AG04449 (cell line): ENCODE data around the gene GLT6D1.
"Not testable (repeated sequence)": the region's sequence is repeated elsewhere in the genome, so short reads cannot be mapped to it uniquely, and the experiment has no call there.

Source experiments
- CTCF ChIA-PET: fragments of 350-600 bp; formaldehyde crosslinking; extraction: SDS; loops from one replicate; lab custom pipeline; 2021; ENCODE audit warnings: antibody characterized with exemption; lab: Yijun Ruan, JAX
- POLR2A ChIA-PET: fragments of 400-600, 350-600 bp; formaldehyde crosslinking; extraction: SDS; loops from one replicate; lab custom pipeline; 2020; ENCODE audit warnings: antibody characterized with exemption, inconsistent platforms; lab: Yijun Ruan, JAX
- DNase-seq: peaks from one replicate; pipeline ENCODE4 v3.0.0-alpha.2; 2010; ENCODE audit warnings: low read depth, low spot score
- H3K4me3 ChIP-seq: 2 replicates; pipeline ENCODE4 v1.5.1; 2011; ENCODE audit warnings: low read depth, mild to moderate bottlenecking, control low read depth, low read length
- TF ChIP-seq, protein P1 (sequence below): IDR thresholded peaks from one replicate; pipeline ENCODE4 v1.5.1; 2011; ENCODE audit warnings: mild to moderate bottlenecking, moderate library complexity, low read length, control low read depth, inconsistent platforms; ENCODE audit not compliant: insufficient read depth; ENCODE audit errors: missing control alignments

Gene GLT6D1

DNA sequence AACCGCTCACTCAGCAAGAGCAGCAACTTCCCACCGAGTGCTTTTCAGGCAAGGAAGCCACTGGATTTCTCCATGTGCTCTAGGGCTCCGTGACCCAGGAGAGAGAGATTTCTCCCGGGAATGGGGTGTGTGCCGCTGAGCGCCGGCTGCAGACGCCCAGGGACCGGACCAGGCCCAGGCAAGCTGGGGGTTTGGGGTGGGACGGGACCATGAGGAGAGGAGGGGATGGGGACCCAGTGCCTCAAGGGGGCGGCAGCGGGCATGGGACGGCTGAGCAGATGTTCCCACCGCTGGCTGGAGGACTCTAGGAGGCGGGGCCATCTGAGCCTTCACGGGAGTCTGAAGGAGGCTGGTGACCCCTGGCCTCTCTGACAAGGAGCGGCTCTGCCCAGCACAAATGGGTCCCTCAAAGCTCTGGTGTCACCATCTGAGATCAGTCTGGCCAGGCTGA is 32.3 kb upstream of the GLT6D1 start:
- no peak for DNase-seq
- TF ChIP-seq, protein P1, sequence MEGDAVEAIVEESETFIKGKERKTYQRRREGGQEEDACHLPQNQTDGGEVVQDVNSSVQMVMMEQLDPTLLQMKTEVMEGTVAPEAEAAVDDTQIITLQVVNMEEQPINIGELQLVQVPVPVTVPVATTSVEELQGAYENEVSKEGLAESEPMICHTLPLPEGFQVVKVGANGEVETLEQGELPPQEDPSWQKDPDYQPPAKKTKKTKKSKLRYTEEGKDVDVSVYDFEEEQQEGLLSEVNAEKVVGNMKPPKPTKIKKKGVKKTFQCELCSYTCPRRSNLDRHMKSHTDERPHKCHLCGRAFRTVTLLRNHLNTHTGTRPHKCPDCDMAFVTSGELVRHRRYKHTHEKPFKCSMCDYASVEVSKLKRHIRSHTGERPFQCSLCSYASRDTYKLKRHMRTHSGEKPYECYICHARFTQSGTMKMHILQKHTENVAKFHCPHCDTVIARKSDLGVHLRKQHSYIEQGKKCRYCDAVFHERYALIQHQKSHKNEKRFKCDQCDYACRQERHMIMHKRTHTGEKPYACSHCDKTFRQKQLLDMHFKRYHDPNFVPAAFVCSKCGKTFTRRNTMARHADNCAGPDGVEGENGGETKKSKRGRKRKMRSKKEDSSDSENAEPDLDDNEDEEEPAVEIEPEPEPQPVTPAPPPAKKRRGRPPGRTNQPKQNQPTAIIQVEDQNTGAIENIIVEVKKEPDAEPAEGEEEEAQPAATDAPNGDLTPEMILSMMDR, result no peak
- ChIA-PET POLR2A (no interaction called here), CTCF (no interaction called here)
- H3K4me3 ChIP-seq, result no peak overlapping the region

DNA sequence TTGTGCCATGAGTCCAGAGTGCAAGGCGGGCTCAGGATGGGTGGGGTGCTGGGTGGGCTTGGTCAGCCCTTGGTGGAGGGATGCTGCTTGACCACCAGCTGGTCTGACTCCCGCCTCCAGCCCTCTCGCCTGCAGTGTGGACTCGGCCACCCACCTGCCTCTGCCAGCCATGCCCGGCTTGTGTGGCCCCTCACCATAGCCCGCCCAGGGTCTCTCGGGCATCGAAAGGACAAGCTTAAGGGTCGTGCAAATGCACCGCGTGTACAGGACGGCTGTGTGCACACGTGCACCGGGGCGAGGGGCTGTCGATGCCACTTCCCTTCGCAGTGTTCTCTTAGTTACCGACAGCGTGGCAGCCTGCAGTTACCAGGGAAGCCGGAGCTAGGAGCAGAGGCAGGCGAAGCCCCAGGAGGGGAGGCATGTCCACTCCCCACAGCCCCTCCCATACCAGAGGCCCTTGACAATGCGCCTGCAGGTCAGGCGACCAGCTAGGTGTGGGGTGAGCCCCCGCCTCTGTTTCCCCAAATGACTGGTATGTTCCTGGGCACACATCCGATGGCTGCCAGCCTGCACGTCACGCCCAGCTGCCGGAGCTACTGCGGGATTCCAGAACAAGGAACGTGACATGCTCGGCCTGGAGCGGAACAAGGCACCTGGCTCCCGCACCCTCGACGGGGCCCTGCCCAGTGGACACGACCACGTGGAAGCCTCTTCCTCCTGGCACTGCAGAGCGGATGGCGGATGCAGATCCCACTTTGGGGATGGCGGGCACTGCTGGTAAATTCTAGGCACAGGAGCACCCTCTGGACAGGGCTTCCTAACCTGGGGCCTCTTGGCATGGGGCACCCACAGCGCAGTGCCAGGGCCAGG is 31.6 kb upstream of the GLT6D1 start:
- POLR2A ChIA-PET, result no interaction called here
- H3K4me3 ChIP-seq, result no peak overlapping the region
- CTCF ChIA-PET, result no interaction called here
- DNase-seq, result no peak
- TF ChIP-seq, protein P1, result no peak

DNA sequence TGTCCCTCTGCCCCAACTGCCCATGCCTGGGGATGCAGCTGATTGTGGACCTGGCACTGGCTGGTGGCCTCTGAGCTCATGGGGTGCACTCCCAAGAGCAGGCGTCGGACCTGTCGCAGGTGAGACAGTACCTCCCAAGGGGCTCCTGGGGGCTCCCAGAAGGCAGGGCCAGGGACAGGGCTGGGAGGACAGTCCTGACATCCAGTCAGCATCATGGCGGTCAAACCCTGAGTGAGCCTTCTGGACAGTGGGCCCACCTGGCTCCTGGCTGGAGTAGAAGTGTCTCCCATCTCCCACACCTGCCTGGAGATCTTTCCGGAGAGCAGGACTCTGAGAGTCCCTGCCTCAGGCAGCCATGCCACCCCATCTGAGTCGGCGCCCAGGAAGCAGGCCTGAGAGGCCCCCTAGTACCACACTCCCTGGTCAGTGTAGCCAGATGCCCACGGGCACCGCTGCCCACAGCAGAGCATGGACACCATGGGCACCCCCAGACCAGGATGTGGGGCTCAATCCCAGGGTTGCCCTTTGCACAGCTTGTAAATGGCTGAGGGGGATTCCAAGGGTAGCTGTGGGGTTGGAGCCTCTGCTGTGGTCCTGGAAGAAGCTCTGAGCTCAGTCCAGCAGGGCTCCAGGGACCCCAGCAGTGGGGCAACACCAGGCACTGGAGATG is 30.4 kb upstream of the GLT6D1 start:
- DNase-seq, result no peak
- CTCF ChIA-PET, result no interaction called here
- TF ChIP-seq, protein P1, result no peak
- POLR2A ChIA-PET, result no interaction called here
- no peak overlapping the region for H3K4me3 ChIP-seq

DNA sequence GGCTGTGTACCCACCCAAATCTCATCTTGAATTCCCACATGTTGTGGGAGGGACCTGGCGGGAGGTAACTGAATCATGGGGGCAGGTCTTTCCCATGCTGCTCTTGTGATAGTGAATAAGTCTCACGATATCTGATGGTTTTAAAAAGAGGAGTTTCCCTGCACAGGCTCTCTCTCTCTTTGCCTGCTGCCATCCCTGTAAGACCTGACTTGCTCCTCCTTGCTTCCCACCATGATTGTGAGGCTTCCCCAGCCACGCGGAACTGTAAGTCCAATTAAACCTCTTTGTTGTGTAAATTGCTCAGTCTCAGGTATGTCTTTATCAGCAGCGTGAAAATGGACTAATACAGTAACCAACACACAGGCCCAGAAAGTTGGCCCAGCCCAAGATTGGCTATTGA is 29.7 kb upstream of the GLT6D1 start:
- DNase-seq, POLR2A ChIA-PET, CTCF ChIA-PET, H3K4me3 ChIP-seq: not testable (repeated sequence)

DNA sequence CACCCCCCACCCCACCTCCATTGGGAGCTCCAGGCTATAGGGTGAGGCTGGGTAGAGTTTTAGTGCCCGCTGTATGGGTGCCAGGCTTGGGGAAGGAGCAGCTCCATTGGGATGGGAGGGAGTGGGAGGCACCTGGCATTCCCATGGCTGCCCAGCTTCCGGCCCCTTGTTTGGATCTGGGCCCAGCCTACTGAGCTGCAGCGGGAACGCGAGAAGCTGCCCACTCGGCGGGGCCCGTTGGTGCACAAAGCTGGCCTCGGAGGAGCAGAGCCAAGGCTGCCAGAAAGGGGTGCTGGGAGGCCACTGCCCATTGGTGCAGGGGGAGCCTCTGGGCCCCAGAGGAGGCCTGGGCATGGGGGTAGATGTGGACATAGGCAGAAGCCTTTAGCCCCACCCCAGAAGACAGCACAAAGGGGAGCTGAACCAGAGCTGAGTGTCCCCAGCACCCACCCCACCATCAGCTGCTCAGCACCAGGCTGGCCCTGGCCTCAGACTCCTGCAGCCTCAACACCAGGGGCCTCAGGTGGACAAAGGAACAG is 28.2 kb upstream of the GLT6D1 start:
- ChIA-PET CTCF (no interaction called here), POLR2A (no interaction called here)
- DNase-seq, result no peak
- TF ChIP-seq, protein P1, result no peak
- no peak overlapping the region for H3K4me3 ChIP-seq

DNA sequence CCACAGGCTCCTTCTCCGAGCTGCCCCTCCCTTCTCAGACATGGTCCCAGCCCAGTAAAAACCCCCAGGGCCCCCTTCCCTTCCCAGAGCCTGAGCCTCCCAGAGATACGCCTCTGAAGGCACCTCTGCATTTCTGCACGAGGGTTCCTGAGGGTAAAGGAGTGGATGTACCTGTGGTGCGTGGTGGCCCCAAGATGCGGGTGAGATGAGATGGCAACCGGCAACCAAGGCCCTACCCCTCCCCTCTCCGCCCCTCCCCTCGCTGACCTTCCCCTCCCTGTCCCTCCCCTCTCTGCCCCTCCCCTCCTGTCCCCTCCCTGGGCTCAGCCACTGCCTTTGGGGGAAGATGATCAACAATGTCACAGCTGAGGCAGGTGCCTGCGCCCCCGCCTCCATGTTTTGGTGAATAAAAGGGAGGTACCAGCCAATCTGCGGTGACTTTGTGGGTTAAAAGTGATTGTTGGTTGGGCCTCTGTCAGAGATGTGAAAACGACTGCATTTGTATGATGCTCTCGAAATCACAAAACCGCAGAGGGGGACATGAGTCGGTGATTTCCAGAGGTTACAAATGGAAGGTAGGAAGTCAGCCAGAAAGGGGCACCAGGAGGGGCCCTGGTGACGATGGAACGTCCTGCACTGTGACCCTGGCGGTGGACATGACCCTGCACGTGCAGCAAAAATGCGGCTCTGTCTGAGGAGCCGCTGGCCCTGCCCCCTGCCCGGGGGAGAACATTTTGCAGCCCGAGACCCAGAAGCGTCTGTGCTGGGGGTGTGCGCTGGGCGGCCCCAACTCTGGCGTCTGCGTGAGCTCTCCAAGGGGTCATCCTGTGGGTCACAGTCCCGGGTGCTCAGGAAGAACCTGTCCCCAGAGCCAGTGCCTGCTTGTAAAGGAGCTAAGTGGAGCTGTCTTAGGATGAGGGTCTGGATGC is 27.5 kb upstream of the GLT6D1 start:
- no peak for DNase-seq
- ChIA-PET CTCF (no interaction called here), POLR2A (no interaction called here)
- TF ChIP-seq, protein P1, result no peak
- H3K4me3 ChIP-seq, result no peak overlapping the region
